Stimulated activated CD8-positive, alpha-beta memory T cell treated with anti-CD3 and anti-CD28 coated beads, Interleukin-15, amount 100 ng/mL, for 24 hours (primary cell): ENCODE data around the gene PIAS4.

Source experiments
- DNase-seq: peaks from one replicate; pipeline ENCODE4 v3.0.0-alpha.2; 2020; ENCODE audit warnings: low read depth

The PIAS4 gene

GRCh38 chr19:4023600-4024398 is 16.3 kb downstream of the PIAS4 start:
- DNase-seq: no peak

- DNase-seq: no peak
These were observed 17.8 kb downstream of the PIAS4 start for GRCh38 chr19:4025317-4025716.

- DNase-seq: no peak
These were observed 19.6 kb downstream of the PIAS4 start for GRCh38 chr19:4027146-4027545.

GRCh38 chr19:4028334-4029246 is 21.1 kb downstream of the PIAS4 start:
- no peak for DNase-seq

GRCh38 chr19:4029247-4029614 is 21.7 kb downstream of the PIAS4 start:
- DNase-seq: no peak

- no peak for DNase-seq
These were observed 23.0 kb downstream of the PIAS4 start for GRCh38 chr19:4030552-4030951.

- no peak for DNase-seq
These were observed 23.4 kb downstream of the PIAS4 start for GRCh38 chr19:4030981-4031380.

GRCh38 chr19:4031420-4031819 is 23.9 kb downstream of the PIAS4 start:
- no peak for DNase-seq

- DNase-seq: no peak
These were observed 24.9 kb downstream of the PIAS4 start for GRCh38 chr19:4032436-4032835.

- no peak for DNase-seq
These were observed 25.8 kb downstream of the PIAS4 start for GRCh38 chr19:4033028-4033956.

- no peak for DNase-seq
These were observed 26.8 kb downstream of the PIAS4 start for GRCh38 chr19:4034048-4035017.

GRCh38 chr19:4035018-4035566 is 27.6 kb downstream of the PIAS4 start:
- no peak for DNase-seq

- DNase-seq: no peak
These were observed 28.0 kb downstream of the PIAS4 start for GRCh38 chr19:4035582-4035981.

- DNase-seq: no peak
These were observed 29.2 kb downstream of the PIAS4 start for GRCh38 chr19:4036576-4037300.

- DNase-seq: no peak
These were observed 29.9 kb downstream of the PIAS4 start for GRCh38 chr19:4037301-4037949.

GRCh38 chr19:4038057-4038456 is 30.5 kb downstream of the PIAS4 start:
- no peak for DNase-seq

GRCh38 chr19:4038661-4039423 is 31.3 kb downstream of the PIAS4 start:
- DNase-seq: no peak

GRCh38 chr19:4042064-4042730 is 34.7 kb downstream of the PIAS4 start:
- no peak for DNase-seq
